Activated CD4-positive, alpha-beta memory T cell treated with anti-CD3 and anti-CD28 coated beads for 36 hours (primary cell): Measurements from ENCODE around the gene HSP90AB1. TPM values are rescaled to one million over a fixed set of nuclear protein-coding genes. Genes with fewer than 3 reads are reported as not detected.

ENCODE experiments used
- CTCF ChIA-PET: fragments of 350-600 bp; sonication (Branson Sonifier 250); formaldehyde crosslinking; loops from one replicate; lab custom pipeline; 2021; ENCODE audit warnings: antibody characterized with exemption, inconsistent platforms; lab: Charles Lee
- POLR2A ChIA-PET: fragments of 350-600 bp; sonication (Branson Sonifier 250); formaldehyde crosslinking; loops from one replicate; lab custom pipeline; 2021; ENCODE audit warnings: antibody characterized with exemption; lab: Charles Lee
- DNase-seq: peaks from one replicate; pipeline ENCODE4 v3.0.0-alpha.2; 2020
- H3K27ac Mint-ChIP-seq: one replicate; pipeline ENCODE4 v1.8.0; 2021; ENCODE audit warnings: mixed read lengths
- H3K27me3 Mint-ChIP-seq: one replicate; pipeline ENCODE4 v1.8.0; 2021; ENCODE audit warnings: mixed read lengths
- H3K36me3 Mint-ChIP-seq: one replicate; pipeline ENCODE4 v1.8.0; 2021; ENCODE audit warnings: mixed read lengths
- H3K4me1 Mint-ChIP-seq: one replicate; pipeline ENCODE4 v1.8.0; 2021; ENCODE audit warnings: low read depth, mixed read lengths
- H3K4me3 Mint-ChIP-seq: one replicate; pipeline ENCODE4 v1.8.0; 2021; ENCODE audit warnings: mild to moderate bottlenecking, mixed read lengths
- H3K9me3 Mint-ChIP-seq: one replicate; pipeline ENCODE4 v1.8.0; 2021; ENCODE audit warnings: mixed read lengths
- intact Hi-C: fragments of 100-400 bp; cut with micrococcal nuclease; formaldehyde crosslinking; loops from one replicate; pipeline ENCODE4 v1.15.1; 2023
- total RNA-seq, 2 experiments: library from RNA; stranded (reverse); gene quantifications; one replicate each; pipeline ENCODE4 v1.2.3, GENCODE V29; 2021

The HSP90AB1 gene
- total RNA-seq, 2 experiments from 2014 or later = 1,671 to 1,695 TPM

- Mint-ChIP-seq H3K9me3 (no peaks in the 10 kb centered on the region), H3K4me1 (peaks cover 68% of the 10 kb centered on the region), H3K27ac (peak overlapping the region; percentile 99), H3K27me3 (peaks cover 4% of the 10 kb centered on the region), H3K36me3 (peaks cover 82% of the 10 kb centered on the region), H3K4me3 (peak overlapping the region; percentile 96)
- ChIA-PET POLR2A (interaction anchor here (4.8 to 5.0 kb wide), 2 partner anchors 12 to 13 kb away, joined by 42 to 79 read pairs; no protein-coding TSS in a partner anchor), CTCF (no interaction called here)
- DNase-seq = no peak
- intact Hi-C loops = no loop called here
Observed at GRCh38 chr6:44250067-44250717, 3.3 kb downstream of the HSP90AB1 start.

GRCh38 chr6:44250718-44251123, 3.8 kb downstream of the HSP90AB1 start:
- H3K27ac Mint-ChIP-seq = peak overlapping the region; percentile 99
- peaks cover 82% of the 10 kb centered on the region for H3K36me3 Mint-ChIP-seq
- intact Hi-C loops = no loop called here
- H3K9me3 Mint-ChIP-seq = no peaks in the 10 kb centered on the region
- DNase-seq = no peak
- peaks cover 4% of the 10 kb centered on the region for H3K27me3 Mint-ChIP-seq
- peak overlapping the region; percentile 25 for H3K4me3 Mint-ChIP-seq
- peaks cover 68% of the 10 kb centered on the region for H3K4me1 Mint-ChIP-seq
- ChIA-PET POLR2A (no interaction called here), CTCF (interaction anchor here (0.7 to 1.7 kb wide), 3 partner anchors 11 to 62 kb away, joined by 3 to 4 read pairs (median 3); partner anchors contain the start of genes AARS2 and SLC29A1)

- Mint-ChIP-seq H3K27me3 (peaks cover 2% of the 10 kb centered on the region), H3K27ac (peak overlapping the region; percentile 99), H3K36me3 (peaks cover 79% of the 10 kb centered on the region), H3K4me3 (peak overlapping the region; percentile 18), H3K9me3 (no peaks in the 10 kb centered on the region), H3K4me1 (peaks cover 76% of the 10 kb centered on the region)
- CTCF ChIA-PET = interaction anchor here (0.7 to 1.7 kb wide), 6 partner anchors 10 to 61 kb away, joined by 3 to 4 read pairs (median 4); partner anchors contain the start of genes AARS2 and SLC29A1
- DNase-seq = no peak
- POLR2A ChIA-PET = interaction anchor here (0.6 to 1.0 kb wide), 2 partner anchors 10 to 614 kb away, joined by 3 to 4 read pairs; no protein-coding TSS in a partner anchor
- intact Hi-C loops = no loop called here
Observed at GRCh38 chr6:44251576-44252524, 4.9 kb downstream of the HSP90AB1 start.

- H3K9me3 Mint-ChIP-seq = no peaks in the 10 kb centered on the region
- intact Hi-C loops = loop anchor here (1.0 kb wide), 2 partner anchors 32 to 81 kb away; no protein-coding TSS in a partner anchor
- peak; percentile 76 for DNase-seq
- peaks cover 63% of the 10 kb centered on the region for H3K36me3 Mint-ChIP-seq
- CTCF ChIA-PET = interaction anchor here (0.7 to 4.5 kb wide), 7 partner anchors 9 to 81 kb away, joined by 3 to 26 read pairs (median 4); partner anchors contain the start of genes AARS2 and NFKBIE
- POLR2A ChIA-PET = interaction anchor here (1.1 to 7.5 kb wide), 4 partner anchors 7 to 133 kb away, joined by 3 to 139 read pairs (median 5); partner anchors contain the start of gene HSP90AB1
- no peak overlapping the region for H3K4me3 Mint-ChIP-seq
- H3K27me3 Mint-ChIP-seq = no peaks in the 10 kb centered on the region
- H3K27ac Mint-ChIP-seq = peak overlapping the region; percentile 26
- H3K4me1 Mint-ChIP-seq = peaks cover 82% of the 10 kb centered on the region
Observed at GRCh38 chr6:44253307-44254101, 6.6 kb downstream of the HSP90AB1 start.

GRCh38 chr6:44254191-44255104, 7.5 kb downstream of the HSP90AB1 start:
- Mint-ChIP-seq H3K36me3 (peaks cover 55% of the 10 kb centered on the region), H3K27ac (peak overlapping the region; percentile 50), H3K4me3 (peak overlapping the region; percentile 0), H3K4me1 (peaks cover 74% of the 10 kb centered on the region), H3K9me3 (no peaks in the 10 kb centered on the region), H3K27me3 (no peaks in the 10 kb centered on the region)
- ChIA-PET CTCF (interaction anchor here (0.7 to 4.5 kb wide), 7 partner anchors 10 to 82 kb away, joined by 3 to 26 read pairs (median 4); partner anchors contain the start of genes AARS2 and NFKBIE), POLR2A (interaction anchor here (0.6 to 7.5 kb wide), 7 partner anchors 8 to 127 kb away, joined by 3 to 139 read pairs (median 4); partner anchors contain the start of genes HSP90AB1 and TMEM63B)
- intact Hi-C loops = no loop called here
- DNase-seq = no peak

GRCh38 chr6:44255105-44255808, 8.4 kb downstream of the HSP90AB1 start:
- no peak for DNase-seq
- H3K4me3 Mint-ChIP-seq = peak overlapping the region; percentile 76
- peaks cover 48% of the 10 kb centered on the region for H3K36me3 Mint-ChIP-seq
- no peaks in the 10 kb centered on the region for H3K9me3 Mint-ChIP-seq
- intact Hi-C loops = no loop called here
- peaks cover 66% of the 10 kb centered on the region for H3K4me1 Mint-ChIP-seq
- no peaks in the 10 kb centered on the region for H3K27me3 Mint-ChIP-seq
- H3K27ac Mint-ChIP-seq = peak overlapping the region; percentile 79
- CTCF ChIA-PET = interaction anchor here (0.9 to 4.5 kb wide), 6 partner anchors 8 to 177 kb away, joined by 3 to 49 read pairs (median 16); partner anchors contain the start of genes HSP90AB1 and SLC29A1
- POLR2A ChIA-PET = interaction anchor here (0.5 to 7.5 kb wide), 9 partner anchors 9 to 132 kb away, joined by 3 to 139 read pairs (median 4); partner anchors contain the start of genes CDC5L, HSP90AB1 and TMEM63B

- Mint-ChIP-seq H3K36me3 (peaks cover 44% of the 10 kb centered on the region), H3K4me1 (peaks cover 60% of the 10 kb centered on the region), H3K27ac (peak overlapping the region; percentile 79), H3K4me3 (peak overlapping the region; percentile 76), H3K9me3 (no peaks in the 10 kb centered on the region), H3K27me3 (no peaks in the 10 kb centered on the region)
- ChIA-PET POLR2A (interaction anchor here (0.5 to 7.5 kb wide), 16 partner anchors 8 to 132 kb away, joined by 3 to 139 read pairs (median 5); partner anchors contain the start of genes CDC5L, HSP90AB1 and SLC29A1), CTCF (interaction anchor here (0.7 to 4.5 kb wide), 23 partner anchors 8 to 531 kb away, joined by 3 to 49 read pairs (median 5); partner anchors contain the start of genes AARS2, HSP90AB1 and SLC29A1)
- intact Hi-C loops = no loop called here
- DNase-seq = no peak
Observed at GRCh38 chr6:44255871-44256774, 9.2 kb downstream of the HSP90AB1 start.

GRCh38 chr6:44256775-44257024, 9.8 kb downstream of the HSP90AB1 start:
- Mint-ChIP-seq H3K27me3 (no peaks in the 10 kb centered on the region), H3K36me3 (peaks cover 39% of the 10 kb centered on the region), H3K27ac (peak overlapping the region; percentile 79), H3K9me3 (no peaks in the 10 kb centered on the region), H3K4me3 (peak overlapping the region; percentile 76), H3K4me1 (peaks cover 57% of the 10 kb centered on the region)
- POLR2A ChIA-PET = interaction anchor here (0.8 to 7.5 kb wide), 11 partner anchors 8 to 131 kb away, joined by 3 to 139 read pairs (median 5); partner anchors contain the start of genes CDC5L, HSP90AB1 and SLC29A1
- no peak for DNase-seq
- CTCF ChIA-PET = interaction anchor here (0.7 to 4.5 kb wide), 21 partner anchors 8 to 532 kb away, joined by 3 to 49 read pairs (median 5); partner anchors contain the start of genes AARS2, HSP90AB1 and SLC29A1
- intact Hi-C loops = loop anchor here (1.0 kb wide), 3 partner anchors 9 to 35 kb away; partner anchors contain the start of genes HSP90AB1 and NFKBIE
